Mesothelial cell of epicardium (in vitro differentiated cells): ENCODE data around the gene STAG1. TPM values are rescaled to one million over a fixed set of nuclear protein-coding genes. Genes with fewer than 3 reads are reported as not detected.

ENCODE experiments used
- DNase-seq, 2 experiments: peaks; one replicate each; pipeline ENCODE4 v3.0.0; 2021; ENCODE audit warnings: low spot score in 2 of 2; ENCODE audit not compliant: unreplicated experiment in 2 of 2
- H3K27ac Mint-ChIP-seq: 2 replicates; pipeline ENCODE4 v1.8.0; 2021; ENCODE audit warnings: mixed read lengths
- H3K27me3 Mint-ChIP-seq: 2 replicates; pipeline ENCODE4 v1.8.0; 2021; ENCODE audit warnings: low read depth, mixed read lengths
- H3K36me3 Mint-ChIP-seq: 2 replicates; pipeline ENCODE4 v1.8.0; 2021; ENCODE audit warnings: mixed read lengths
- H3K4me1 Mint-ChIP-seq: 2 replicates; pipeline ENCODE4 v1.8.0; 2021; ENCODE audit warnings: mixed read lengths
- H3K4me3 Mint-ChIP-seq: 2 replicates; pipeline ENCODE4 v1.8.0; 2021; ENCODE audit warnings: mild to moderate bottlenecking, moderate library complexity, mixed read lengths
- H3K9me3 Mint-ChIP-seq: 2 replicates; pipeline ENCODE4 v1.8.0; 2021; ENCODE audit warnings: mixed read lengths
- CTCF ChIP-seq: fragments of 200-600 bp; sonication (generic); IDR thresholded peaks from one replicate; pipeline ENCODE4 v1.5.0; 2021; ENCODE audit warnings: antibody characterized with exemption; ENCODE audit not compliant: unreplicated experiment
- total RNA-seq: library from RNA; stranded (reverse); gene quantifications from 3 replicates; pipeline ENCODE4 v1.2.1, GENCODE V29; 2021

The STAG1 gene
- total RNA-seq, 1 donor from 2014 or later = 51.8 TPM

GRCh38 chr3:136546720-136547119, 205.5 kb downstream of the STAG1 start:
- Mint-ChIP-seq H3K4me1 (peaks cover 8% of the 10 kb centered on the region), H3K27me3 (no peaks in the 10 kb centered on the region), H3K9me3 (no peaks in the 10 kb centered on the region), H3K4me3 (no peak overlapping the region), H3K36me3 (peaks cover 18% of the 10 kb centered on the region), H3K27ac (no peak overlapping the region)
- TF ChIP-seq CTCF = no peak
- no peak for DNase-seq

GRCh38 chr3:136545664-136546268, 206.4 kb downstream of the STAG1 start:
- Mint-ChIP-seq H3K27me3 (no peaks in the 10 kb centered on the region), H3K27ac (peak overlapping the region; percentile 53), H3K4me3 (no peak overlapping the region), H3K36me3 (peaks cover 14% of the 10 kb centered on the region), H3K4me1 (peaks cover 8% of the 10 kb centered on the region), H3K9me3 (no peaks in the 10 kb centered on the region)
- DNase-seq = no peak
- no peak for TF ChIP-seq CTCF

- no peaks in the 10 kb centered on the region for H3K9me3 Mint-ChIP-seq
- H3K4me3 Mint-ChIP-seq = no peak overlapping the region
- no peak for TF ChIP-seq CTCF
- H3K36me3 Mint-ChIP-seq = peaks cover 7% of the 10 kb centered on the region
- peaks cover 8% of the 10 kb centered on the region for H3K4me1 Mint-ChIP-seq
- no peaks in the 10 kb centered on the region for H3K27me3 Mint-ChIP-seq
- H3K27ac Mint-ChIP-seq = no peak overlapping the region
- DNase-seq = no peak
Observed at GRCh38 chr3:136544532-136544931, 207.6 kb downstream of the STAG1 start.

GRCh38 chr3:136543385-136543784, 208.8 kb downstream of the STAG1 start:
- Mint-ChIP-seq H3K27me3 (no peaks in the 10 kb centered on the region), H3K9me3 (no peaks in the 10 kb centered on the region), H3K27ac (no peak overlapping the region), H3K4me1 (peaks cover 8% of the 10 kb centered on the region), H3K36me3 (peaks cover under 1% of the 10 kb centered on the region), H3K4me3 (no peak overlapping the region)
- DNase-seq = no peak
- no peak for TF ChIP-seq CTCF

GRCh38 chr3:136535906-136536305, 216.3 kb downstream of the STAG1 start:
- H3K27ac Mint-ChIP-seq = no peak overlapping the region
- no peaks in the 10 kb centered on the region for H3K4me1 Mint-ChIP-seq
- H3K4me3 Mint-ChIP-seq = no peak overlapping the region
- peaks cover 33% of the 10 kb centered on the region for H3K36me3 Mint-ChIP-seq
- peaks cover 33% of the 10 kb centered on the region for H3K9me3 Mint-ChIP-seq
- no peak for TF ChIP-seq CTCF
- no peak for DNase-seq
- no peaks in the 10 kb centered on the region for H3K27me3 Mint-ChIP-seq

- no peak overlapping the region for H3K27ac Mint-ChIP-seq
- no peak for TF ChIP-seq CTCF
- peaks cover 58% of the 10 kb centered on the region for H3K9me3 Mint-ChIP-seq
- DNase-seq = no peak
- no peaks in the 10 kb centered on the region for H3K4me1 Mint-ChIP-seq
- H3K27me3 Mint-ChIP-seq = no peaks in the 10 kb centered on the region
- H3K4me3 Mint-ChIP-seq = no peak overlapping the region
- peaks cover 63% of the 10 kb centered on the region for H3K36me3 Mint-ChIP-seq
Observed at GRCh38 chr3:136532766-136533165, 219.4 kb downstream of the STAG1 start.
